DND-41 (cell line): Measurements from ENCODE around the gene CD79A.

Source experiments
- EZH2 ChIP-seq: IDR thresholded peaks from 3 replicates; pipeline ENCODE4 v1.6.1; 2012; ENCODE audit warnings: borderline replicate concordance, low read depth, mild to moderate bottlenecking, moderate library complexity, low read length, inconsistent platforms; ENCODE audit not compliant: severe bottlenecking
- TF ChIP-seq, protein P1 (sequence below): IDR thresholded peaks from 2 replicates; pipeline ENCODE4 v1.5.1; 2012; ENCODE audit warnings: borderline replicate concordance, low read length, moderate library complexity, mild to moderate bottlenecking; ENCODE audit not compliant: poor library complexity, severe bottlenecking; ENCODE audit errors: extremely low read depth

DNA sequence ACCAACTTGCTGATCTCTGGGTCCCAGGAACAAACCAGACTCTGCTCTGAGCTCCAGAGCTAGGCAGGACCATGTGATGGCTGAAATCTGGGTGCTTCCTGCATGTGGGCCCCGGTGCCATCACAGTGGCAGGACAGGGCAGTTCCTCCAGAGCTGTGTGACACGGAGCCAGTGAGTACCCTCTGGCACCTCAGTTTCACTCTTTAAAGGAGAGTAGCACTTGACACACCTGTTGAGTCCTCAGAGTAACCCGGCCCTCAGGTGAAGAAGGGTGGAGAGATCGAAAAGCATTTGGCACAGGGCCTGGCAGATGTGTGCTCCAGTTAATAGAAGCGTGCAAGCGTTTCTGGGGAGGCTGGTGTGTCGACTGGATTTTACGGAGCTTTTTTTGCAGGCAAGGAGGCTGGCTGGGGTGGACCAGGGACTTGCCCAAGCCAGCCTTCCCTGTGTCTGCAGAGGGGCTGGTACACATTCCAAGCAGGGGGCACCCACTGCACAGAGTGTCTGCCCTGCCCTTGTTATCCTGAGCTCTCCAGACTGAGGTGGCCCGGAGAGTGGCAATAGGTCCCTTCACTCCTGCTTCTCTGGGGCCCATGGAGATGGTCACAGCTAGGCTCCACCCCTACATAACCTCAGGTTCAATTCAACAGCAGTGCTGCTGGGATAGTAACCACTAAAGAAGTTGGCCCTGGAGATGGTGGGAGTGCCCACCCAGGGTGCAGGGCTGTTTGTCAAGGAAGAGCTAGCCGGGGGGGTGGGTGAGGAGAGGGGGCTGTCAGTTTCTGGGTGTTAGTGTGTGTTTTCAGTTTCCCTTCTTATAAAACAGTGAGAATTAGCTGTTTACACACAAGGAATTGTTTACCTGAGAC is 8.7 kb upstream of the CD79A start:
- TF ChIP-seq, protein P1, sequence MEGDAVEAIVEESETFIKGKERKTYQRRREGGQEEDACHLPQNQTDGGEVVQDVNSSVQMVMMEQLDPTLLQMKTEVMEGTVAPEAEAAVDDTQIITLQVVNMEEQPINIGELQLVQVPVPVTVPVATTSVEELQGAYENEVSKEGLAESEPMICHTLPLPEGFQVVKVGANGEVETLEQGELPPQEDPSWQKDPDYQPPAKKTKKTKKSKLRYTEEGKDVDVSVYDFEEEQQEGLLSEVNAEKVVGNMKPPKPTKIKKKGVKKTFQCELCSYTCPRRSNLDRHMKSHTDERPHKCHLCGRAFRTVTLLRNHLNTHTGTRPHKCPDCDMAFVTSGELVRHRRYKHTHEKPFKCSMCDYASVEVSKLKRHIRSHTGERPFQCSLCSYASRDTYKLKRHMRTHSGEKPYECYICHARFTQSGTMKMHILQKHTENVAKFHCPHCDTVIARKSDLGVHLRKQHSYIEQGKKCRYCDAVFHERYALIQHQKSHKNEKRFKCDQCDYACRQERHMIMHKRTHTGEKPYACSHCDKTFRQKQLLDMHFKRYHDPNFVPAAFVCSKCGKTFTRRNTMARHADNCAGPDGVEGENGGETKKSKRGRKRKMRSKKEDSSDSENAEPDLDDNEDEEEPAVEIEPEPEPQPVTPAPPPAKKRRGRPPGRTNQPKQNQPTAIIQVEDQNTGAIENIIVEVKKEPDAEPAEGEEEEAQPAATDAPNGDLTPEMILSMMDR, result no peak
- no peak for TF ChIP-seq EZH2
